K562 (cell line): ENCODE results near the gene WDR1. TPM values are rescaled to one million over a fixed set of nuclear protein-coding genes. Genes with fewer than 3 reads are reported as not detected.

Source experiments
- CCNT2 ChIP-seq: IDR thresholded peaks from 2 replicates; pipeline ENCODE4 v1.6.1; 2011; ENCODE audit warnings: borderline replicate concordance, low read depth, mild to moderate bottlenecking, moderate library complexity, mixed read lengths, low read length; ENCODE audit not compliant: insufficient read length; ENCODE audit errors: extremely low read depth
- COPS2 ChIP-seq: fragments of 450-650 bp; conservative IDR thresholded peaks from 2 replicates; pipeline ENCODE4 v1.6.1; 2016; ENCODE audit warnings: mild to moderate bottlenecking, moderate library complexity
- DMBX1 ChIP-seq: fragments of 250-450 bp; sonication (Bioruptor Pico); IDR thresholded peaks from 2 replicates; pipeline ENCODE4 v1.8.0; 2022; ENCODE audit warnings: inconsistent platforms, mild to moderate bottlenecking, moderate library complexity, borderline replicate concordance
- E2F8 ChIP-seq: fragments of 450-650 bp; IDR thresholded peaks from 2 replicates; pipeline ENCODE4 v1.7.1; 2018; ENCODE audit warnings: mild to moderate bottlenecking, low read depth; ENCODE audit not compliant: partially characterized antibody
- ELK3 ChIP-seq: fragments of 450-650 bp; formaldehyde crosslinking; IDR thresholded peaks from 2 replicates; pipeline ENCODE4 v1.4.0; 2020; ENCODE audit warnings: mild to moderate bottlenecking
- PML ChIP-seq: IDR thresholded peaks from 2 replicates; pipeline ENCODE4 v1.6.1; 2012; ENCODE audit warnings: low read length, inconsistent platforms
- POLR2AphosphoS5 ChIP-seq: IDR thresholded peaks from 2 replicates; pipeline ENCODE4 v1.6.1; 2011; ENCODE audit warnings: mild to moderate bottlenecking, low read depth, low read length, moderate library complexity; ENCODE audit not compliant: control insufficient read depth, insufficient read depth
- POLR2G ChIP-seq: fragments of 200-400 bp; formaldehyde crosslinking; IDR thresholded peaks from 2 replicates; pipeline ENCODE4 v1.6.1; 2017; ENCODE audit warnings: low read depth, mild to moderate bottlenecking, antibody characterized with exemption, low read length, moderate library complexity
- SAFB2 ChIP-seq: fragments of 200-400 bp; formaldehyde crosslinking; IDR thresholded peaks from 2 replicates; pipeline ENCODE4 v1.6.1; 2018; ENCODE audit warnings: borderline replicate concordance, low read length, low read depth, moderate library complexity; ENCODE audit not compliant: severe bottlenecking
- ZFP36 ChIP-seq: fragments of 150-350 bp; IDR thresholded peaks from 2 replicates; pipeline ENCODE4 v1.6.1; 2018; ENCODE audit warnings: low read length, low read depth; ENCODE audit not compliant: partially characterized antibody
- ZNF224 ChIP-seq: sonication (generic); formaldehyde crosslinking; IDR thresholded peaks from 2 replicates; pipeline ENCODE4 v1.8.0; 2022; ENCODE audit warnings: mild to moderate bottlenecking, missing genetic modification reagents
- polyA plus RNA-seq, 8 experiments: library from polyadenylated mRNA; depleted of rRNA in 4 of 8; stranded (reverse) in 5 of 8; unstranded in 3 of 8; fragments of >200 nt; fragmentation: Nextera tagmentation in 2 of 8; fragmentation: Illumina TruSeq in 1 of 8; extraction: Ambion mirVana in 2 of 8; extraction: Trizol in 1 of 8; gene quantifications; 2 replicates each; pipeline versions ENCODE4 v1.2.1 to v1.2.3, GENCODE V29; 2011 to 2014; ENCODE audit warnings: inconsistent platforms in 1 of 8, missing spikeins in 1 of 8
- total RNA-seq, 7 experiments: library from RNA; depleted of rRNA in 6 of 7; stranded (reverse); fragments of >200 nt in 6 of 7; fragmentation: Illumina TruSeq in 2 of 7; extraction: Trizol in 2 of 7; gene quantifications; 2 replicates each; pipeline versions ENCODE4 v1.2.1 to v1.2.3, GENCODE V29; 2011 to 2021; ENCODE audit warnings: low replicate concordance in 1 of 7

WDR1 gene
- total and polyA plus RNA-seq, 9 of the 15 experiments (the other 6 are each of a cell fraction or from before 2014, with no cell fraction given), result 16.1 to 213 (median 125) TPM

DNA sequence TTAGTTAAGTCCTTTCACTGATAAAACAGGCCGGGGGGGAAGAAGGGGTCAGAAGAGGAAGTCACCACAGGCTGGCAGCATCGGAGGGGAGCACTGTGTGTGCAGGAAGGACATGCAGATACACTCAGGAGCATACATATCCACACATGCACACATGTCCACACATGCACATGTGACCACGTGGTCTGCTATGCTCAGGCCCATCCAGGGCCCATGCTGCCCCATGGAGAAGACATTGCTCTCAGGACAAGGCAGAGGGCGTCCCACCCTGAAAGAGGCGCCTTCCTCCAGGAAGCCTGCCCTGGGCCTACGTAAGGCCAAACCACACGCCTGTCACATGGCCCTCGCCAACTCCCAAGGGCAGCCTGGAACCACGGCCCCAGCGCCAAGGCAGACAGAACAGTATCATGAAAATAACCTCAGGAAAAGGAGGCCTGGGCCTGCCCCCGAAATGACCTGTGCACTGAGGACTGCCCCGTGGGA lies 15.8 kb downstream of the WDR1 start (continued):
- no peak for TF ChIP-seq E2F8
- TF ChIP-seq PML, result no peak
- no peak for TF ChIP-seq CCNT2
- no peak for TF ChIP-seq ZNF224 (CRISPR knock-in tag)
- no peak for TF ChIP-seq ELK3 (CRISPR knock-in tag)
- TF ChIP-seq POLR2AphosphoS5, result 0 out of 2 replicates have a peak, but pooled peaks have one; percentile 35
- TF ChIP-seq POLR2G, result peak; percentile 45
- TF ChIP-seq SAFB2, result no peak
- TF ChIP-seq COPS2, result no peak
- no peak for TF ChIP-seq DMBX1 (CRISPR knock-in tag)
- TF ChIP-seq ZFP36, result peak; percentile 10
